K562 (cell line): ENCODE measurements around the gene MBNL1. TPM values are rescaled to one million over a fixed set of nuclear protein-coding genes. Genes with fewer than 3 reads are reported as not detected.
A peak's percentile ranks its signal among the peaks of the same experiment; 100 is the strongest.

Source experiments
- ARID1B ChIP-seq: fragments of 450-650 bp; IDR thresholded peaks from 2 replicates; pipeline ENCODE4 v1.6.1; 2016; ENCODE audit warnings: antibody characterized with exemption, mild to moderate bottlenecking, inconsistent platforms
- BRCA1 ChIP-seq, 2 experiments: fragments of 450-650 bp in 1 of 2; sonication (generic) in 1 of 2; formaldehyde crosslinking in 1 of 2; IDR thresholded peaks; 2 replicates each; pipeline versions ENCODE4 v1.5.0 to v1.6.1; 2017 to 2020; ENCODE audit warnings: mild to moderate bottlenecking in 1 of 2, missing genetic modification reagents in 1 of 2
- HOXB6 ChIP-seq: fragments of 250-450 bp; sonication (Bioruptor Pico); IDR thresholded peaks from 2 replicates; pipeline ENCODE4 v1.5.1; 2022; ENCODE audit warnings: mild to moderate bottlenecking, borderline replicate concordance
- ILK ChIP-seq: fragments of 450-650 bp; IDR thresholded peaks from 2 replicates; pipeline ENCODE4 v1.6.1; 2016; ENCODE audit warnings: missing genetic modification characterization, low read depth, mild to moderate bottlenecking, missing compliant biosample characterization, moderate library complexity, borderline replicate concordance
- MBD2 ChIP-seq: sonication (generic); IDR thresholded peaks from 2 replicates; pipeline ENCODE4 v1.6.1; 2016; ENCODE audit warnings: low read depth, borderline replicate concordance
- PHF21A ChIP-seq: fragments of 450-650 bp; IDR thresholded peaks from 2 replicates; pipeline ENCODE4 v1.6.1; 2017; ENCODE audit warnings: low read depth, borderline replicate concordance
- PHTF2 ChIP-seq: fragments of 250-450 bp; sonication (Bioruptor Pico); IDR thresholded peaks from 2 replicates; pipeline ENCODE4 v1.5.0; 2021; ENCODE audit warnings: mild to moderate bottlenecking
- SP1 ChIP-seq: sonication (generic); formaldehyde crosslinking; IDR thresholded peaks from 2 replicates; pipeline ENCODE4 v1.8.1; 2022; ENCODE audit warnings: mild to moderate bottlenecking, missing genetic modification reagents
- TRIM28 ChIP-seq: fragments of 450-650 bp; IDR thresholded peaks from 2 replicates; pipeline ENCODE4 v1.6.1; 2017
- XRCC5 ChIP-seq: fragments of 200-400 bp; formaldehyde crosslinking; IDR thresholded peaks from 2 replicates; pipeline ENCODE4 v1.6.1; 2017; ENCODE audit warnings: low read depth, mild to moderate bottlenecking, low read length
- ZNF175 ChIP-seq: fragments of 200-800 bp; sonication (Bioruptor generic); IDR thresholded peaks from 2 replicates; pipeline ENCODE4 v1.6.1; 2016; ENCODE audit warnings: low read depth, mild to moderate bottlenecking, missing genetic modification characterization, missing compliant biosample characterization
- ZNF384 ChIP-seq: IDR thresholded peaks from 2 replicates; pipeline ENCODE4 v1.6.1; 2012; ENCODE audit warnings: low read depth, low read length, improper control_type of control experiment
- ZNF436 ChIP-seq: fragments of 250-450, 450-650 bp; sonication (Bioruptor Pico); formaldehyde crosslinking; IDR thresholded peaks from 2 replicates; pipeline ENCODE4 v1.7.0; 2020; ENCODE audit warnings: mild to moderate bottlenecking
- ZNF589 ChIP-seq: fragments of 200-800 bp; sonication (Bioruptor generic); IDR thresholded peaks from 2 replicates; pipeline ENCODE4 v1.6.1; 2016; ENCODE audit warnings: low read depth, missing genetic modification characterization, missing compliant biosample characterization
- ZNF695 ChIP-seq: fragments of 450-650 bp; formaldehyde crosslinking; IDR thresholded peaks from 2 replicates; pipeline ENCODE4 v1.4.0; 2020; ENCODE audit warnings: mild to moderate bottlenecking, moderate library complexity
- ZNF717 ChIP-seq: fragments of 250-450 bp; sonication (Bioruptor Pico); IDR thresholded peaks from 2 replicates; pipeline ENCODE4 v1.5.0; 2021
- ZNF830 ChIP-seq: fragments of 250-450 bp; sonication (Bioruptor Pico); IDR thresholded peaks from 2 replicates; pipeline ENCODE4 v1.5.0; 2021; ENCODE audit warnings: mild to moderate bottlenecking
- ZSCAN32 ChIP-seq: fragments of 450-650 bp; formaldehyde crosslinking; IDR thresholded peaks from 2 replicates; pipeline ENCODE4 v1.4.0; 2020; ENCODE audit warnings: mild to moderate bottlenecking, moderate library complexity
- polyA plus RNA-seq, 8 experiments: library from polyadenylated mRNA; depleted of rRNA in 4 of 8; stranded (reverse) in 5 of 8; unstranded in 3 of 8; fragments of >200 nt; fragmentation: Nextera tagmentation in 2 of 8; fragmentation: Illumina TruSeq in 1 of 8; extraction: Ambion mirVana in 2 of 8; extraction: Trizol in 1 of 8; gene quantifications; 2 replicates each; pipeline versions ENCODE4 v1.2.1 to v1.2.3, GENCODE V29; 2011 to 2014; ENCODE audit warnings: inconsistent platforms in 1 of 8, missing spikeins in 1 of 8
- total RNA-seq, 7 experiments: library from RNA; depleted of rRNA in 6 of 7; stranded (reverse); fragments of >200 nt in 6 of 7; fragmentation: Illumina TruSeq in 2 of 7; extraction: Trizol in 2 of 7; gene quantifications; 2 replicates each; pipeline versions ENCODE4 v1.2.1 to v1.2.3, GENCODE V29; 2011 to 2021; ENCODE audit warnings: low replicate concordance in 1 of 7
- TF ChIP-seq, protein P1 (sequence below): IDR thresholded peaks from 2 replicates; pipeline ENCODE4 v1.6.1; 2014; ENCODE audit warnings: antibody characterized with exemption
- TF ChIP-seq, protein P2 (sequence below): fragments of 200-800 bp; sonication (Bioruptor generic); IDR thresholded peaks from 2 replicates; pipeline ENCODE4 v1.6.1; 2017; ENCODE audit warnings: missing genetic modification characterization, missing compliant biosample characterization
- TF ChIP-seq, protein P3 (sequence below): fragments of 200-400 bp; formaldehyde crosslinking; IDR thresholded peaks from 2 replicates; pipeline ENCODE4 v1.6.1; 2017; ENCODE audit warnings: mild to moderate bottlenecking, low read depth, low read length, moderate library complexity
- TF ChIP-seq, protein P4 (sequence below): fragments of 250-450 bp; sonication (Bioruptor Pico); IDR thresholded peaks from 2 replicates; pipeline ENCODE4 v1.5.0; 2021; ENCODE audit warnings: mild to moderate bottlenecking, borderline replicate concordance

The MBNL1 gene
- total and polyA plus RNA-seq, 9 of the 15 experiments (the other 6 are each of a cell fraction or from before 2014, with no cell fraction given), result 70.3 to 243 (median 220) TPM

DNA sequence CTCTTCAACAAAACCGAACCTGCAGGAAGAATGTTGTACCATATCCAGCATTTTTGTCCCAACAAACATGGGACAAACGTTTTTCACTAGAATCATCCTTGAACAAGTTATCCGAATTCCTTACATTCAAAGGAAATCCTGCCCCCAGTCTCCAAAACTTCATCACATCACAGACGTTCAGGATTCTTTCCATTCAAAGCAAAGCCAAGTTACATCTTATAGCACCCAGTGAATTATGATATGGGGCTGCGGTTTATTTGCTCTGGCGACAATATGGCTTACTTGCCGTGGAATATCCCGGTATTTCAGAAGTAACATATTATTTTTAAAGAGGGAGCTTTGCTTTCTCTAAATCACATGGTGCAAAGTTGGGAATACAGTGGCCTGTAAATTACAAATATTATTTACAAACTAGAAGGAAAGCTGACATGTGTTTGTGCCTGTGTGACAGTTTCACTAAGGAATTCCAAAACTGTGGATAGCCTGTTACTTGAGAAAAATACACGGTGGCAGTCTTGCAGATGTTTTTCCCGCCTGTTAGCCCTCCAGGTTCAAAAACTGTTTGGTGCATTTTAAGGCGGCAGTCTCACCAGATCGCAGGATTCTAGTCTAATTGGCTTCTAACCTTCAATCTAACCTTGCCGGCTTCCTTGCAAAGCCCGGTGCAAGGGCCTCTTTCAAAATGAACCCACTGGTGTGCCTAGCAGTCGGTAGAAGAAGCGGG, 736 bp upstream of the MBNL1 start (continued):
- TF ChIP-seq ZNF717 (CRISPR knock-in tag) (no peak), XRCC5 (0 out of 2 replicates have a peak, but pooled peaks have one; percentile 1), HOXB6 (CRISPR knock-in tag) (no peak), ZNF695 (CRISPR knock-in tag) (no peak), PHF21A (no peak), ZNF436 (CRISPR knock-in tag) (no peak), SP1 (CRISPR knock-in tag) (no peak), ARID1B (no peak), ZNF589 (CRISPR knock-in tag) (0 out of 2 replicates have a peak, but pooled peaks have one; percentile 0), BRCA1 (IDR thresholded peaks at IDR 0.05) (no peak), BRCA1 (CRISPR knock-in tag; IDR thresholded peaks at IDR 0.05) (no peak), ZSCAN32 (no peak), ZNF175 (CRISPR knock-in tag) (peak; percentile 38; the same call in 1 of the 2 replicates), TRIM28 (no peak), ZNF384 (no peak), ILK (no peak), ZNF830 (no peak), PHTF2 (CRISPR knock-in tag) (no peak), MBD2 (no peak)
- TF ChIP-seq, protein P1, sequence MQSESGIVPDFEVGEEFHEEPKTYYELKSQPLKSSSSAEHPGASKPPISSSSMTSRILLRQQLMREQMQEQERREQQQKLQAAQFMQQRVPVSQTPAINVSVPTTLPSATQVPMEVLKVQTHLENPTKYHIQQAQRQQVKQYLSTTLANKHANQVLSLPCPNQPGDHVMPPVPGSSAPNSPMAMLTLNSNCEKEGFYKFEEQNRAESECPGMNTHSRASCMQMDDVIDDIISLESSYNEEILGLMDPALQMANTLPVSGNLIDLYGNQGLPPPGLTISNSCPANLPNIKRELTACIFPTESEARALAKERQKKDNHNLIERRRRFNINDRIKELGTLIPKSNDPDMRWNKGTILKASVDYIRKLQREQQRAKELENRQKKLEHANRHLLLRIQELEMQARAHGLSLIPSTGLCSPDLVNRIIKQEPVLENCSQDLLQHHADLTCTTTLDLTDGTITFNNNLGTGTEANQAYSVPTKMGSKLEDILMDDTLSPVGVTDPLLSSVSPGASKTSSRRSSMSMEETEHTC, result no peak
- TF ChIP-seq, protein P2, sequence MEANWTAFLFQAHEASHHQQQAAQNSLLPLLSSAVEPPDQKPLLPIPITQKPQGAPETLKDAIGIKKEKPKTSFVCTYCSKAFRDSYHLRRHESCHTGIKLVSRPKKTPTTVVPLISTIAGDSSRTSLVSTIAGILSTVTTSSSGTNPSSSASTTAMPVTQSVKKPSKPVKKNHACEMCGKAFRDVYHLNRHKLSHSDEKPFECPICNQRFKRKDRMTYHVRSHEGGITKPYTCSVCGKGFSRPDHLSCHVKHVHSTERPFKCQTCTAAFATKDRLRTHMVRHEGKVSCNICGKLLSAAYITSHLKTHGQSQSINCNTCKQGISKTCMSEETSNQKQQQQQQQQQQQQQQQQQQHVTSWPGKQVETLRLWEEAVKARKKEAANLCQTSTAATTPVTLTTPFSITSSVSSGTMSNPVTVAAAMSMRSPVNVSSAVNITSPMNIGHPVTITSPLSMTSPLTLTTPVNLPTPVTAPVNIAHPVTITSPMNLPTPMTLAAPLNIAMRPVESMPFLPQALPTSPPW (CRISPR knock-in tag), result no peak
- TF ChIP-seq, protein P3, sequence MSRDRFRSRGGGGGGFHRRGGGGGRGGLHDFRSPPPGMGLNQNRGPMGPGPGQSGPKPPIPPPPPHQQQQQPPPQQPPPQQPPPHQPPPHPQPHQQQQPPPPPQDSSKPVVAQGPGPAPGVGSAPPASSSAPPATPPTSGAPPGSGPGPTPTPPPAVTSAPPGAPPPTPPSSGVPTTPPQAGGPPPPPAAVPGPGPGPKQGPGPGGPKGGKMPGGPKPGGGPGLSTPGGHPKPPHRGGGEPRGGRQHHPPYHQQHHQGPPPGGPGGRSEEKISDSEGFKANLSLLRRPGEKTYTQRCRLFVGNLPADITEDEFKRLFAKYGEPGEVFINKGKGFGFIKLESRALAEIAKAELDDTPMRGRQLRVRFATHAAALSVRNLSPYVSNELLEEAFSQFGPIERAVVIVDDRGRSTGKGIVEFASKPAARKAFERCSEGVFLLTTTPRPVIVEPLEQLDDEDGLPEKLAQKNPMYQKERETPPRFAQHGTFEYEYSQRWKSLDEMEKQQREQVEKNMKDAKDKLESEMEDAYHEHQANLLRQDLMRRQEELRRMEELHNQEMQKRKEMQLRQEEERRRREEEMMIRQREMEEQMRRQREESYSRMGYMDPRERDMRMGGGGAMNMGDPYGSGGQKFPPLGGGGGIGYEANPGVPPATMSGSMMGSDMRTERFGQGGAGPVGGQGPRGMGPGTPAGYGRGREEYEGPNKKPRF, result no peak
- TF ChIP-seq, protein P4, sequence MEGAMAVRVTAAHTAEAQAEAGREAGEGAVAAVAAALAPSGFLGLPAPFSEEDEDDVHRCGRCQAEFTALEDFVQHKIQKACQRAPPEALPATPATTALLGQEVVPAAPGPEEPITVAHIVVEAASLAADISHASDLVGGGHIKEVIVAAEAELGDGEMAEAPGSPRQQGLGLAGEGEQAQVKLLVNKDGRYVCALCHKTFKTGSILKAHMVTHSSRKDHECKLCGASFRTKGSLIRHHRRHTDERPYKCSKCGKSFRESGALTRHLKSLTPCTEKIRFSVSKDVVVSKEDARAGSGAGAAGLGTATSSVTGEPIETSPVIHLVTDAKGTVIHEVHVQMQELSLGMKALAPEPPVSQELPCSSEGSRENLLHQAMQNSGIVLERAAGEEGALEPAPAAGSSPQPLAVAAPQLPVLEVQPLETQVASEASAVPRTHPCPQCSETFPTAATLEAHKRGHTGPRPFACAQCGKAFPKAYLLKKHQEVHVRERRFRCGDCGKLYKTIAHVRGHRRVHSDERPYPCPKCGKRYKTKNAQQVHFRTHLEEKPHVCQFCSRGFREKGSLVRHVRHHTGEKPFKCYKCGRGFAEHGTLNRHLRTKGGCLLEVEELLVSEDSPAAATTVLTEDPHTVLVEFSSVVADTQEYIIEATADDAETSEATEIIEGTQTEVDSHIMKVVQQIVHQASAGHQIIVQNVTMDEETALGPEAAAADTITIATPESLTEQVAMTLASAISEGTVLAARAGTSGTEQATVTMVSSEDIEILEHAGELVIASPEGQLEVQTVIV (CRISPR knock-in tag), result no peak
